GM12801 (cell line): Measurements from ENCODE around the gene GOLGA1.

Source experiments
- CTCF ChIP-seq: IDR thresholded peaks from one replicate; pipeline ENCODE4 v1.5.1; 2011; ENCODE audit warnings: control low read depth; ENCODE audit not compliant: insufficient read length; ENCODE audit errors: extremely low read depth

GOLGA1 gene

GRCh38 chr9:124947727-124948391 is 7.0 kb upstream of the GOLGA1 start:
- no peak for TF ChIP-seq CTCF

- TF ChIP-seq CTCF, result no peak
Observed at GRCh38 chr9:124946167-124946566, 5.3 kb upstream of the GOLGA1 start.

- TF ChIP-seq CTCF, result no peak
Observed at GRCh38 chr9:124941679-124942561, 1.0 kb upstream of the GOLGA1 start.

GRCh38 chr9:124940521-124940893 is 376 bp downstream of the GOLGA1 start:
- no peak for TF ChIP-seq CTCF

GRCh38 chr9:124939944-124940343 is 939 bp downstream of the GOLGA1 start:
- TF ChIP-seq CTCF, result no peak

- TF ChIP-seq CTCF, result no peak
Observed at GRCh38 chr9:124934290-124934689, 6.6 kb downstream of the GOLGA1 start.

- TF ChIP-seq CTCF, result no peak
Observed at GRCh38 chr9:124932333-124932732, 8.6 kb downstream of the GOLGA1 start.
